Mucosa of gallbladder (tissue), 1 donor: ENCODE results near the gene ABHD2. TPM values are rescaled to one million over a fixed set of nuclear protein-coding genes. Genes with fewer than 3 reads are reported as not detected.
"Not testable (repeated sequence)": the region's sequence is repeated elsewhere in the genome, so short reads cannot be mapped to it uniquely, and the experiment has no call there.

ENCODE experiments used
- DNase-seq: peaks from one replicate; pipeline ENCODE4 v3.0.0-alpha.2; 2020; ENCODE audit warnings: low spot score
- total RNA-seq: library from RNA; stranded (reverse); gene quantifications from one replicate; pipeline ENCODE4 v1.2.1, GENCODE V29; 2021
- donor health status: DM: no; HTN: no; CAD: no.

Gene ABHD2
- total RNA-seq, 1 donor from 2014 or later: 430 TPM

- no peak for DNase-seq
Observed at GRCh38 chr15:89225588-89225987, 137.3 kb downstream of the ABHD2 start.

- DNase-seq: no peak
Observed at GRCh38 chr15:89226359-89227221, 138.3 kb downstream of the ABHD2 start.

GRCh38 chr15:89227425-89227824, 139.2 kb downstream of the ABHD2 start:
- no peak for DNase-seq

- DNase-seq: no peak
Observed at GRCh38 chr15:89230277-89230676, 142.0 kb downstream of the ABHD2 start.

GRCh38 chr15:89231832-89232231, 143.6 kb downstream of the ABHD2 start:
- DNase-seq: no peak

- not testable (repeated sequence) for DNase-seq
Observed at GRCh38 chr15:89239883-89240810, 151.9 kb downstream of the ABHD2 start.

GRCh38 chr15:89243046-89243690, 154.9 kb downstream of the ABHD2 start:
- DNase-seq: no peak

- DNase-seq: peak; percentile 97
Observed at GRCh38 chr15:89243691-89244573, 155.7 kb downstream of the ABHD2 start, which contains the start of gene FANCI. FANCI (plus strand) TSS chr15:89243979; CDS start chr15:89247648, 3,669 bp downstream.

- DNase-seq: no peak
Observed at GRCh38 chr15:89244574-89244903, 156.3 kb downstream of the ABHD2 start.

- no peak for DNase-seq
Observed at GRCh38 chr15:89247446-89247845, 159.2 kb downstream of the ABHD2 start.

- no peak for DNase-seq
Observed at GRCh38 chr15:89248584-89248983, 160.3 kb downstream of the ABHD2 start.

- DNase-seq: not testable (repeated sequence)
Observed at GRCh38 chr15:89250142-89250541, 161.9 kb downstream of the ABHD2 start.

Other genes with a start within 250 kb of the ABHD2 start
- 3.9 TPM for gene HAPLN3, start 192.9 kb upstream of the ABHD2 start, total RNA-seq
- gene MFGE8, start 175.1 kb upstream of the ABHD2 start, total RNA-seq: 111 TPM
- gene RLBP1, start 133.1 kb downstream of the ABHD2 start, total RNA-seq: not detected
- gene FANCI, start 155.5 kb downstream of the ABHD2 start, total RNA-seq: 6.2 TPM
- 56.2 TPM for gene POLG, start 246.4 kb downstream of the ABHD2 start, total RNA-seq